ENCODE data around the gene GRWD1. TPM values are rescaled to one million over a fixed set of nuclear protein-coding genes. Genes with fewer than 3 reads are reported as not detected.

GRWD1 gene
- total RNA-seq, 1 donor from 2014 or later: 39.0 TPM

GRCh38 chr19:48421548-48421947, 24.2 kb upstream of the GRWD1 start:
- DNase-seq (ENCODE audit: low spot score): no peak

- no peak for DNase-seq (ENCODE audit: low spot score)
Observed at GRCh38 chr19:48424694-48425219, 21.0 kb upstream of the GRWD1 start.

GRCh38 chr19:48428670-48429069, 17.1 kb upstream of the GRWD1 start:
- no peak for DNase-seq (ENCODE audit: low spot score)

GRCh38 chr19:48433337-48433736, 12.4 kb upstream of the GRWD1 start:
- no peak for DNase-seq (ENCODE audit: low spot score)

GRCh38 chr19:48436586-48436985, 9.2 kb upstream of the GRWD1 start:
- no peak for DNase-seq (ENCODE audit: low spot score)

GRCh38 chr19:48441360-48442050, 4.3 kb upstream of the GRWD1 start:
- no peak for DNase-seq (ENCODE audit: low spot score)

GRCh38 chr19:48442116-48443035, 3.4 kb upstream of the GRWD1 start:
- no peak for DNase-seq (ENCODE audit: low spot score)

- DNase-seq (ENCODE audit: low spot score): no peak
Observed at GRCh38 chr19:48443256-48443655, 2.5 kb upstream of the GRWD1 start.

GRCh38 chr19:48443731-48444128, 2.1 kb upstream of the GRWD1 start:
- DNase-seq (ENCODE audit: low spot score): no peak

GRCh38 chr19:48444129-48444935, 1.5 kb upstream of the GRWD1 start:
- no peak for DNase-seq (ENCODE audit: low spot score)

- DNase-seq (ENCODE audit: low spot score): no peak
Observed at GRCh38 chr19:48444936-48445200, 915 bp upstream of the GRWD1 start.

- no peak for DNase-seq (ENCODE audit: low spot score)
Observed at GRCh38 chr19:48445256-48445605, 552 bp upstream of the GRWD1 start.

- DNase-seq (ENCODE audit: low spot score): no peak
Observed at GRCh38 chr19:48446579-48446978, 796 bp downstream of the GRWD1 start.

GRCh38 chr19:48448563-48448962, 2.8 kb downstream of the GRWD1 start:
- no peak for DNase-seq (ENCODE audit: low spot score)

- DNase-seq (ENCODE audit: low spot score): no peak
Observed at GRCh38 chr19:48450441-48450840, 4.7 kb downstream of the GRWD1 start.

GRCh38 chr19:48450863-48451262, 5.1 kb downstream of the GRWD1 start:
- no peak for DNase-seq (ENCODE audit: low spot score)

- no peak for DNase-seq (ENCODE audit: low spot score)
Observed at GRCh38 chr19:48451624-48452023, 5.8 kb downstream of the GRWD1 start.

GRCh38 chr19:48452289-48453190, 6.8 kb downstream of the GRWD1 start:
- no peak for DNase-seq (ENCODE audit: low spot score)

- DNase-seq (ENCODE audit: low spot score): no peak
Observed at GRCh38 chr19:48454150-48454730, 8.5 kb downstream of the GRWD1 start.

- no peak for DNase-seq (ENCODE audit: low spot score)
Observed at GRCh38 chr19:48455171-48455907, 9.6 kb downstream of the GRWD1 start, which contains the start of gene KCNJ14. KCNJ14 (plus strand) TSS chr19:48455574; CDS start chr19:48461725, 6,151 bp downstream.
